ENCODE data around the gene TMEM184B. TPM values are rescaled to one million over a fixed set of nuclear protein-coding genes. Genes with fewer than 3 reads are reported as not detected.

The TMEM184B gene
- total RNA-seq, 1 donor: 14.3 TPM

- H3K9me3 ChIP-seq (ENCODE audit: low read depth, low read length): no peaks in the 10 kb centered on the region
- no peaks in the 10 kb centered on the region for H3K4me1 ChIP-seq (ENCODE audit: insufficient read depth, low read length)
- H3K4me3 ChIP-seq (ENCODE audit: low read length): no peak overlapping the region
- no peaks in the 10 kb centered on the region for H3K27me3 ChIP-seq (ENCODE audit: insufficient read depth, low read length)
Measured at GRCh38 chr22:38296372-38296771, 23.6 kb upstream of the TMEM184B start.

- Histone ChIP-seq H3K4me1 (ENCODE audit: insufficient read depth, low read length) (no peaks in the 10 kb centered on the region), H3K9me3 (ENCODE audit: low read depth, low read length) (no peaks in the 10 kb centered on the region), H3K27me3 (ENCODE audit: insufficient read depth, low read length) (no peaks in the 10 kb centered on the region), H3K4me3 (ENCODE audit: low read length) (no peak overlapping the region)
Measured at GRCh38 chr22:38295863-38296262, 23.1 kb upstream of the TMEM184B start.

DNA sequence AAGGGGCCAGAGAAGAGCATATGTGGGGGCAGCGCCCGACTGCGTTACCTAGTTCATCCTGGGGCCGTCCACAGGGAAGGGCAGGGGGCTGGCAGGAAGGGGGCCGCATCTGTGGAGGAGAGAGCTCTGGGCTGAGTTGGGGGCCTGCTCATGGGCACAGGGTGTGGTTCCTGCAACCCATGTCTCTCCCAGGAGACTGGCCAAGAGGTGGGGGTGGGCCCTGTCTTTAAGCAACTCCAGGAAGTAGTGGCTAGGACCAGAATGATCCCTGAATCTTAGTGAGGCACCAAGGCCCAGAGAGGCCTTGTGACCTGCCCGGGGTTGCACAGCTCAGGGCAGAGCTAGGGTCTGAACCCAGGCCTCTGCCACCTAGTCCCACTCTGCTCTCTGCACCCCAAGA is 22.5 kb upstream of the TMEM184B start:
- no peaks in the 10 kb centered on the region for H3K4me1 ChIP-seq (ENCODE audit: insufficient read depth, low read length)
- H3K9me3 ChIP-seq (ENCODE audit: low read depth, low read length): no peaks in the 10 kb centered on the region
- H3K4me3 ChIP-seq (ENCODE audit: low read length): no peak overlapping the region
- no peaks in the 10 kb centered on the region for H3K27me3 ChIP-seq (ENCODE audit: insufficient read depth, low read length)

DNA sequence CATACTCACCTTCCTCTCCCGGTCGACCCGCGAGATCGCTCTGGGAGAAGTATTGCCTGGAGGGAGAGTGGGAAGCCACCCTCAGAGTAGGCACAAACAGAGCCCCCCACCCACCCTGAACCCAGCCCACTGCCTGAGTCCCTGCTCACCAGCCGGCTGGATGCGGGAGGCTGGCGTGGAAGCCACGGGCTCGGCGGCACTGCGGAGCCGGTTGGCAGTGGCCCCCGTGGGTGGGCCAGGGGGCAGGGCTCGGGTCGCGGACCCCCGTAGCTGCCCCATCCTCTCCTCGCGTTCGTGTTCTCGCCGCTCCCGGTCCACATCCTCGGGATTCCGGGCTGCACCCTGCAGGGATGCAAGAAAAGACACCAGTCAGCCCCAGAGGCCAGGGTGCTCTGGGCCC is 21.4 kb upstream of the TMEM184B start:
- H3K27me3 ChIP-seq (ENCODE audit: insufficient read depth, low read length): no peaks in the 10 kb centered on the region

GRCh38 chr22:38292694-38293093 is 19.9 kb upstream of the TMEM184B start:
- no peaks in the 10 kb centered on the region for H3K27me3 ChIP-seq (ENCODE audit: insufficient read depth, low read length)
- H3K4me3 ChIP-seq (ENCODE audit: low read length): no peak overlapping the region
- peaks cover 6% of the 10 kb centered on the region for H3K4me1 ChIP-seq (ENCODE audit: insufficient read depth, low read length)
- no peaks in the 10 kb centered on the region for H3K9me3 ChIP-seq (ENCODE audit: low read depth, low read length)

More for the DNA sequence above, 21.4 kb upstream of the TMEM184B start:
- no peaks in the 10 kb centered on the region for H3K9me3 ChIP-seq (ENCODE audit: low read depth, low read length)
- no peak overlapping the region for H3K4me3 ChIP-seq (ENCODE audit: low read length)
- peaks cover 6% of the 10 kb centered on the region for H3K4me1 ChIP-seq (ENCODE audit: insufficient read depth, low read length)

DNA sequence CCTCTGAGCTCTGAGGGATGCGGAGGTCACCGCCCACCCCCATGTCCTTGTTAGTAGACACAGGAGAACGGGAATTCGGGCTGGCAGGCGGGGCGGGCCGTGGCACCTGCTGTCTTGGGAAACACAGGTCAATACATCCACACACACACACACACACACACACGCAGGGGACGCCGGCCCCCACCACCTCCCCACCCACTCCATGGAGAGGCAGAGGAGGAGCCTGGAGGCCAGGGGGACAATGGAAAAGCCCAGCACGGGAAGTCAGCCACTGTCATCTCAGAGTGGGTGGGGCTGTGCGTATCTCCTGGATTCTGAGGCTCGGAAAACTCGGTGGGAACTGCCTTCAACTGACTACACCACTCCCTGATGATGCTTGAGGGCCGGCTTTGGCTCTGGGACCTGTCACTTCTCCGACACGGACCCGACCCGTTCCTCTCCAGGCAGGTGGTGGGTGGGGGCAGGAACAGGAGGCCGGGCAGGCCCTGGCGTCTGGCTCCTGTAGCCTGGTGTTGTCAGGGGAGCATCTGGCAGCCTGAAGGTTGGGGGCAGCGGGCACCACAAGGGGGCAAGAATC is 18.5 kb upstream of the TMEM184B start:
- Histone ChIP-seq H3K4me1 (ENCODE audit: insufficient read depth, low read length) (peaks cover 6% of the 10 kb centered on the region), H3K27me3 (ENCODE audit: insufficient read depth, low read length) (no peaks in the 10 kb centered on the region), H3K4me3 (ENCODE audit: low read length) (no peak overlapping the region), H3K9me3 (ENCODE audit: low read depth, low read length) (no peaks in the 10 kb centered on the region)

GRCh38 chr22:38290347-38290746 is 17.5 kb upstream of the TMEM184B start:
- Histone ChIP-seq H3K4me1 (ENCODE audit: insufficient read depth, low read length) (peaks cover 6% of the 10 kb centered on the region), H3K4me3 (ENCODE audit: low read length) (no peak overlapping the region), H3K27me3 (ENCODE audit: insufficient read depth, low read length) (no peaks in the 10 kb centered on the region), H3K9me3 (ENCODE audit: low read depth, low read length) (no peaks in the 10 kb centered on the region)

- Histone ChIP-seq H3K27me3 (ENCODE audit: insufficient read depth, low read length) (no peaks in the 10 kb centered on the region), H3K4me1 (ENCODE audit: insufficient read depth, low read length) (peaks cover 6% of the 10 kb centered on the region), H3K9me3 (ENCODE audit: low read depth, low read length) (no peaks in the 10 kb centered on the region), H3K4me3 (ENCODE audit: low read length) (no peak overlapping the region)
Measured at GRCh38 chr22:38289583-38290082, 16.8 kb upstream of the TMEM184B start.

GRCh38 chr22:38286915-38287669 is 14.3 kb upstream of the TMEM184B start:
- H3K27me3 ChIP-seq (ENCODE audit: insufficient read depth, low read length): no peaks in the 10 kb centered on the region
- peaks cover 6% of the 10 kb centered on the region for H3K4me1 ChIP-seq (ENCODE audit: insufficient read depth, low read length)

DNA sequence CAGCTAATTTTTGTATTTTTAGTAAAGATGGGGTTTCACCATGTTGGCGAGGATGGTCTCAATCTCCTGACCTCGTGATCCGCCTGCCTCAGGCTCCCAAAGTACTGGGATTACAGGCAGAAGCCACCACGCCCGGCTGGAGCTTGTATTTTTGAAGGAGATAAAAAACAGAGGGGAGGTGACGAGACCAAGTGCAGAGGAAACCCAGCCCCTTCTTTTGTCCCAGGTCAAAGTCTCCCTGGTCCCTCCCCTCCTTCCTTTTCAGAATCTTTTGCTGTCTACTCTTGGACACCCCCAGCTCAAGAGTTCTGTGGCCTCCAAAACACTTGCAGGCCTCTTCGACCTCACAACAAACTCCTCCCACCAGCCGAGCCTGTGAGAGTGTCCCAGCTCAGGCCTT is 12.2 kb upstream of the TMEM184B start:
- no peaks in the 10 kb centered on the region for H3K9me3 ChIP-seq (ENCODE audit: low read depth, low read length)
- no peak overlapping the region for H3K4me3 ChIP-seq (ENCODE audit: low read length)
- no peaks in the 10 kb centered on the region for H3K27me3 ChIP-seq (ENCODE audit: insufficient read depth, low read length)
- peaks cover 4% of the 10 kb centered on the region for H3K4me1 ChIP-seq (ENCODE audit: insufficient read depth, low read length)

More at GRCh38 chr22:38286915-38287669, 14.3 kb upstream of the TMEM184B start:
- Histone ChIP-seq H3K4me3 (ENCODE audit: low read length) (no peak overlapping the region), H3K9me3 (ENCODE audit: low read depth, low read length) (no peaks in the 10 kb centered on the region)

- H3K4me1 ChIP-seq (ENCODE audit: insufficient read depth, low read length): no peaks in the 10 kb centered on the region
- no peaks in the 10 kb centered on the region for H3K27me3 ChIP-seq (ENCODE audit: insufficient read depth, low read length)
- no peaks in the 10 kb centered on the region for H3K9me3 ChIP-seq (ENCODE audit: low read depth, low read length)
- no peak overlapping the region for H3K4me3 ChIP-seq (ENCODE audit: low read length)
Measured at GRCh38 chr22:38284042-38284402, 11.2 kb upstream of the TMEM184B start.

GRCh38 chr22:38282397-38282796 is 9.6 kb upstream of the TMEM184B start:
- Histone ChIP-seq H3K4me3 (ENCODE audit: low read length) (no peak overlapping the region), H3K9me3 (ENCODE audit: low read depth, low read length) (no peaks in the 10 kb centered on the region), H3K4me1 (ENCODE audit: insufficient read depth, low read length) (no peaks in the 10 kb centered on the region), H3K27me3 (ENCODE audit: insufficient read depth, low read length) (no peaks in the 10 kb centered on the region)

DNA sequence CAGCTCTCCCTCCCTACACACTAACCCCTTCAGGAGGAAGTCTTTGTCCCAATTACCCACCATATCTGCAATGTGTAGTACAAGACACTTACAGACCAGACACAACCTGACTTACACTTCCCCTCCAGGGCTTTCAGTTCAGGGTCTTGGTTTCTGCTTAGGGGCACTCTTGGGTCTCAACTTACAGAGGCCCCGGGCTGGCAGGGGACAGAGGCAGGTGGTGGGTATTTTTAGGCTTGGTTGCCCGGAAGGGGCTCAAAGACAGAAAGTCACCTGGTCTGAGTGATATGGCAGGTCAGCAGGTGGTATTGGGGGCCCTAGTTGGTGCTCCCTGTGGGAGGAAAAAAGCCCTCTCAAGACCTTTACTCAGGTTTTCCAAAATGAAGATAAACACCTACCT is 3.4 kb upstream of the TMEM184B start:
- H3K4me3 ChIP-seq (ENCODE audit: low read length): no peak overlapping the region
- H3K27me3 ChIP-seq (ENCODE audit: insufficient read depth, low read length): no peaks in the 10 kb centered on the region
- no peaks in the 10 kb centered on the region for H3K9me3 ChIP-seq (ENCODE audit: low read depth, low read length)
- H3K4me1 ChIP-seq (ENCODE audit: insufficient read depth, low read length): peaks cover 17% of the 10 kb centered on the region

GRCh38 chr22:38273135-38273826 is 471 bp upstream of the TMEM184B start:
- Histone ChIP-seq H3K27me3 (ENCODE audit: insufficient read depth, low read length) (no peaks in the 10 kb centered on the region), H3K9me3 (ENCODE audit: low read depth, low read length) (no peaks in the 10 kb centered on the region), H3K4me1 (ENCODE audit: insufficient read depth, low read length) (peaks cover 24% of the 10 kb centered on the region), H3K4me3 (ENCODE audit: low read length) (peak overlapping the region; percentile 80)

GRCh38 chr22:38271927-38272372 is 860 bp downstream of the TMEM184B start:
- no peaks in the 10 kb centered on the region for H3K9me3 ChIP-seq (ENCODE audit: low read depth, low read length)
- peak overlapping the region; percentile 80 for H3K4me3 ChIP-seq (ENCODE audit: low read length)
- H3K27me3 ChIP-seq (ENCODE audit: insufficient read depth, low read length): no peaks in the 10 kb centered on the region
- H3K4me1 ChIP-seq (ENCODE audit: insufficient read depth, low read length): peaks cover 34% of the 10 kb centered on the region

All from mononuclear cell (primary cell).